CD4-positive, alpha-beta memory T cell (primary cell): ENCODE data around the gene FEM1C. TPM values are rescaled to one million over a fixed set of nuclear protein-coding genes. Genes with fewer than 3 reads are reported as not detected.

ENCODE experiments used
- CTCF ChIA-PET: fragments of 350-600 bp; sonication (Branson Sonifier 250); formaldehyde crosslinking; loops from one replicate; lab custom pipeline; 2021; ENCODE audit warnings: inconsistent platforms; ENCODE audit not compliant: partially characterized antibody; lab: Charles Lee
- POLR2A ChIA-PET: fragments of 350-600 bp; sonication (Branson Sonifier 250); formaldehyde crosslinking; loops from one replicate; lab custom pipeline; 2021; ENCODE audit not compliant: partially characterized antibody; lab: Charles Lee
- DNase-seq, 5 donors: peaks; one replicate each; pipeline versions ENCODE4 v3.0.0 to v3.0.0-alpha.2; 2020 to 2022; ENCODE audit warnings: mixed read lengths in 1 of 5
- H3K27ac ChIP-seq: one replicate; pipeline ENCODE4 v1.7.0; 2013; ENCODE audit warnings: low read depth, low read length
- H3K27me3 ChIP-seq: 2 replicates; pipeline ENCODE4 v1.7.0; 2013; ENCODE audit warnings: mild to moderate bottlenecking, low read length, moderate library complexity; ENCODE audit not compliant: insufficient read depth
- H3K36me3 ChIP-seq: 2 replicates; pipeline ENCODE4 v1.7.0; 2013; ENCODE audit warnings: mild to moderate bottlenecking, low read length, moderate library complexity; ENCODE audit not compliant: insufficient read depth
- H3K4me1 ChIP-seq: 2 replicates; pipeline ENCODE4 v1.7.0; 2013; ENCODE audit warnings: mild to moderate bottlenecking, low read length, moderate library complexity; ENCODE audit not compliant: insufficient read depth
- H3K4me3 ChIP-seq, 2 donors: one replicate each; pipeline ENCODE4 v1.7.0; 2013; ENCODE audit warnings: low read length in 2 of 2, mild to moderate bottlenecking in 1 of 2
- H3K9me3 ChIP-seq, 2 donors: one replicate each; pipeline ENCODE4 v1.7.0; 2013; ENCODE audit warnings: low read length in 2 of 2, control low read depth in 1 of 2; ENCODE audit not compliant: control insufficient read depth in 1 of 2
- H3K27ac Mint-ChIP-seq, 7 donors: one replicate each; pipeline ENCODE4 v1.8.0; 2020 to 2021; ENCODE audit warnings: mixed read lengths in 7 of 7, mild to moderate bottlenecking in 6 of 7, inconsistent platforms in 3 of 7, moderate library complexity in 3 of 7
- H3K27me3 Mint-ChIP-seq, 2 donors: one replicate each; pipeline ENCODE4 v1.8.0; 2020 to 2021; ENCODE audit warnings: mixed read lengths in 2 of 2
- H3K36me3 Mint-ChIP-seq, 2 donors: one replicate each; pipeline ENCODE4 v1.8.0; 2020 to 2021; ENCODE audit warnings: mixed read lengths in 2 of 2, inconsistent platforms in 1 of 2, mild to moderate bottlenecking in 1 of 2
- H3K4me1 Mint-ChIP-seq, 4 donors: one replicate each; pipeline ENCODE4 v1.8.0; 2020 to 2021; ENCODE audit warnings: mixed read lengths in 4 of 4, mild to moderate bottlenecking in 1 of 4
- H3K4me3 Mint-ChIP-seq, 8 donors: one replicate each; pipeline ENCODE4 v1.8.0; 2020 to 2021; ENCODE audit warnings: mixed read lengths in 8 of 8, mild to moderate bottlenecking in 7 of 8, moderate library complexity in 6 of 8, inconsistent platforms in 3 of 8
- H3K9me3 Mint-ChIP-seq, 8 donors: one replicate each; pipeline ENCODE4 v1.8.0; 2020 to 2021; ENCODE audit warnings: mixed read lengths in 8 of 8, mild to moderate bottlenecking in 5 of 8, inconsistent platforms in 3 of 8, moderate library complexity in 1 of 8
- intact Hi-C: fragments of 100-400 bp; cut with micrococcal nuclease; formaldehyde crosslinking; loops from one replicate; pipeline ENCODE4 v1.15.1; 2023
- polyA plus RNA-seq, 2 donors: library from polyadenylated mRNA; unstranded; fragments of 300-500 nt; fragmentation: Illumina TruSeq; gene quantifications; one replicate each; pipeline ENCODE4 v1.2.3, GENCODE V29; 2021
- total RNA-seq, 2 experiments: library from RNA; stranded (reverse); gene quantifications; one replicate each; pipeline ENCODE4 v1.2.3, GENCODE V29; 2021

Gene FEM1C
- total and polyA plus RNA-seq, 4 experiments from 2014 or later = 2.3 to 19.7 (median 10.6) TPM

DNA sequence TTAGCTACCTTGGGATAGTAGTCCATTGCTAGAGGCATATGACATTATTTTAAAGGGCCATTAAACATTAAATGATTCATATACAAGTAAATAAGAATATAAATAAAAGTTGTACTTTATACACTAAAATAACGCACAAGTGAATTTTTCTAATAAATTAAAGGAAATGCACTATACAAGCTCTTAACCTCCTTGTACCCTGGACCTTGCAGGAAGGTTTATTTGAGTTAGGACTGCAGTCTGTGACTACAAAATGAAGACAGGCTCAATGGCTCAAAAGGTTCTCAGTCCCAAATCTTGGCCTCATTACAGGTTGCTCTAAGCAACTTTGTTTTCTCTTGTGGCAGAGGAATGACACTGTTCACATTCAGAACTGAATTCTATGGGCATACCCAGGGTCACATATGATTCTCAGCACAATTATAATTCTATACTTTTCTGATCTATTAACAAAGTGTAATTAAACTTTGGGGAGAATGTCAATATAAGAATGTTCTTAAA, 34.4 kb downstream of the FEM1C start:
- H3K36me3 Mint-ChIP-seq = peaks cover 0 to 8% of the 10 kb centered on the region in 2 donors
- intact Hi-C loops = no loop called here
- no peak overlapping the region for H3K27ac Mint-ChIP-seq
- CTCF ChIA-PET = interaction anchor here (1.0 kb wide), 1 partner anchor 18 kb away, joined by 3 read pairs; no protein-coding TSS in a partner anchor
- H3K36me3 ChIP-seq = no peaks in the 10 kb centered on the region
- H3K4me1 Mint-ChIP-seq = no peaks in the 10 kb centered on the region
- no peak overlapping the region for H3K4me3 Mint-ChIP-seq
- no peaks in the 10 kb centered on the region for H3K27me3 ChIP-seq
- no peak overlapping the region for H3K4me3 ChIP-seq
- no peak overlapping the region for H3K27ac ChIP-seq
- no peaks in the 10 kb centered on the region for H3K27me3 Mint-ChIP-seq
- no peak for DNase-seq
- no peaks in the 10 kb centered on the region for H3K4me1 ChIP-seq
- peaks cover 0 to 15% (median 1%) of the 10 kb centered on the region in 8 donors for H3K9me3 Mint-ChIP-seq
- H3K9me3 ChIP-seq = no peaks in the 10 kb centered on the region
- POLR2A ChIA-PET = no interaction called here

DNA sequence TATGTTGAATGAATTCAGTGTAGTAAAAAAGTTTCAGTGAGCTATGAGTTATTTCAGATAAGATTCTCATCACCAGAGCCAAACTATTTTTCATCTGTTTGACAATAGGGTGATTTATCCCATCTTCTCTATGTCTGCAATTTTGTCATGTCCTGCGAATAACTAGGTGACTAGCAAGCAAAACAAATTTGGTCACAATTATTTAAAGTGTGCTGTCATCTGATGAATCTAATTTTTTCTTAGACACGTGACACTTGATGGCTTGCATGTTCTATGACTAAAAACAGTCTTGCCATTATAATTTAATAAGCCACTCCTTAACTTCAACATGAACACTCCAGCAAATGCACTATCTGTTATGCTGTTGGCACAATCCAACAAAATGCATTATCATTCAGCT, 35.0 kb downstream of the FEM1C start:
- Mint-ChIP-seq H3K4me3 (no peak overlapping the region), H3K27me3 (no peaks in the 10 kb centered on the region), H3K36me3 (peaks cover 0 to 8% of the 10 kb centered on the region in 2 donors), H3K4me1 (no peaks in the 10 kb centered on the region), H3K27ac (no peak overlapping the region), H3K9me3 (peaks cover 0 to 15% (median 1%) of the 10 kb centered on the region in 8 donors)
- DNase-seq = no peak
- no peak overlapping the region for H3K27ac ChIP-seq
- H3K27me3 ChIP-seq = no peaks in the 10 kb centered on the region
- POLR2A ChIA-PET = no interaction called here
- H3K9me3 ChIP-seq = no peaks in the 10 kb centered on the region
- CTCF ChIA-PET = no interaction called here
- H3K4me3 ChIP-seq = no peak overlapping the region
- intact Hi-C loops = no loop called here
- H3K4me1 ChIP-seq = no peaks in the 10 kb centered on the region
- H3K36me3 ChIP-seq = no peaks in the 10 kb centered on the region

DNA sequence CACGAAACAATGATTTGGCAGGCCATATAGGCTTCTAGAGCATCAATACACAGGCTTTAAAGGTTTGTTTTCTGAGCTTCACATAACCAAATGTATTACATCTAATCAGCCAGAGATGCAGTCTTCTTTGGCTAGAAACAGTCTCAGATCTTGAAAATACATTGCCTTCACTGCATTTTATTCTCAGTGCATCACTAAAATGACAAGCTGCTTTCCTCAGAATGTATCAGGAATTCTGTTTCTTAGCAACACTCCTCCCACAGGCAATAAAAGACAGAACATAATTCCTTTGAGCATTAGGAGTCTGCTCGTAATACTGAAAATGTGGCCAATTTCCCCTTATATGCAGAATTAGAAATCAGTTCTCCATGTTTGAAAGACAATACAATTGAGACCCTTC, 36.9 kb downstream of the FEM1C start:
- no peak overlapping the region for H3K27ac Mint-ChIP-seq
- Histone ChIP-seq H3K27me3 (no peaks in the 10 kb centered on the region), H3K27ac (no peak overlapping the region), H3K36me3 (no peaks in the 10 kb centered on the region), H3K4me3 (no peak overlapping the region), H3K9me3 (no peaks in the 10 kb centered on the region), H3K4me1 (no peaks in the 10 kb centered on the region)
- CTCF ChIA-PET = no interaction called here
- peaks cover 0 to 5% of the 10 kb centered on the region in 2 donors for H3K27me3 Mint-ChIP-seq
- no peak for DNase-seq
- H3K9me3 Mint-ChIP-seq = peaks cover 0 to 10% (median 2%) of the 10 kb centered on the region in 8 donors
- no peaks in the 10 kb centered on the region for H3K4me1 Mint-ChIP-seq
- POLR2A ChIA-PET = no interaction called here
- peaks cover 0 to 3% of the 10 kb centered on the region in 2 donors for H3K36me3 Mint-ChIP-seq
- no peak overlapping the region for H3K4me3 Mint-ChIP-seq
- intact Hi-C loops = no loop called here

DNA sequence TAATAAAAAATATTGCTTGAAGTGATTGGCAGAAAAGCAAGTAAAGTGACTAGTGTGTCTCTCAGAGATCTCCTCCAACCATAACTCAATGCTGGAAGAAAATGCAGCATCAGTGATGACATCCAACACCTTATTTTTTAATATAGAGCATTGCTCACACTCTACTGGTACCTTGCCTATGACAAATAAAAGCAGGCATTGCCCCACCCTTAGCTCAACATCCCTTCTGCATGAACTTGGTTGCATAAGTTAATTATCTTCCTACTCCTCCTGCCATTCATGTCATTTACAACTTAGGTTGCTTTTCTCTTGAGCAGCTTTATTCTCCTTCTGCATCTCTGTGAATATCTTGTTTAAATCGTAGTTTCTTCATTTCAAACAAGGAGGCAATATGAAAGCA, 41.2 kb downstream of the FEM1C start:
- ChIA-PET POLR2A (no interaction called here), CTCF (no interaction called here)
- Histone ChIP-seq H3K4me3 (no peak overlapping the region), H3K36me3 (no peaks in the 10 kb centered on the region), H3K27me3 (no peaks in the 10 kb centered on the region), H3K9me3 (no peaks in the 10 kb centered on the region), H3K27ac (no peak overlapping the region), H3K4me1 (no peaks in the 10 kb centered on the region)
- H3K36me3 Mint-ChIP-seq = no peaks in the 10 kb centered on the region
- H3K4me3 Mint-ChIP-seq = no peak overlapping the region
- H3K27me3 Mint-ChIP-seq = peaks cover 2 to 8% of the 10 kb centered on the region in 2 donors
- H3K4me1 Mint-ChIP-seq = no peaks in the 10 kb centered on the region
- H3K9me3 Mint-ChIP-seq = peaks cover 0 to 3% (median 0%) of the 10 kb centered on the region in 8 donors
- intact Hi-C loops = no loop called here
- no peak for DNase-seq
- H3K27ac Mint-ChIP-seq = no peak overlapping the region

- H3K27ac Mint-ChIP-seq = no peak overlapping the region
- DNase-seq = no peak
- no peak overlapping the region for H3K4me3 ChIP-seq
- H3K9me3 Mint-ChIP-seq = peaks cover 0 to 3% (median 0%) of the 10 kb centered on the region in 8 donors
- H3K36me3 ChIP-seq = no peaks in the 10 kb centered on the region
- peaks cover 2 to 12% of the 10 kb centered on the region in 2 donors for H3K27me3 Mint-ChIP-seq
- H3K27me3 ChIP-seq = no peaks in the 10 kb centered on the region
- H3K36me3 Mint-ChIP-seq = no peaks in the 10 kb centered on the region
- intact Hi-C loops = no loop called here
- no peak overlapping the region for H3K4me3 Mint-ChIP-seq
- CTCF ChIA-PET = interaction anchor here (1.1 kb wide), 1 partner anchor 11 kb away, joined by 4 read pairs; no protein-coding TSS in a partner anchor
- no peaks in the 10 kb centered on the region for H3K4me1 Mint-ChIP-seq
- no peaks in the 10 kb centered on the region for H3K9me3 ChIP-seq
- H3K4me1 ChIP-seq = no peaks in the 10 kb centered on the region
- H3K27ac ChIP-seq = no peak overlapping the region
- POLR2A ChIA-PET = no interaction called here
These were observed 42.9 kb downstream of the FEM1C start for GRCh38 chr5:115501464-115502210.

DNA sequence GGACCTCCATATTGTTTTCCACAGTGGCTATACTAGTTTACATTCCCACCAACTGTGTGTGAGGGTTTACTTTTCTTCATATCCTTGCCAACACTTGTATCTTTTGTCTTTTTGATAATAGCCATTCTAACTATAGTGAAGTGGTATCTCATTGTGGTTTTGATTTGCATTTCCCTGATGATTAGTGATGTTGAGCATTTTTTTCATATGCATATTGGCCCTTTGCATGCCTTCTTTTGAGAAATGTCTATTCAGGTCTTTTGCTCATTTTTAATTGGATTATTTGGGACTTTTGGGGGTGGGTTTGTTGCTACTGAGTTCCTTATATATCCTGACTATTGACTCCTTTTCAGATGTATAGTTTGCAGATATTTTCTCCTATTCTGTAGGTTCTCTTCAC, 44.4 kb downstream of the FEM1C start:
- H3K4me3 Mint-ChIP-seq = no peak overlapping the region
- Histone ChIP-seq H3K27me3 (no peaks in the 10 kb centered on the region), H3K36me3 (no peaks in the 10 kb centered on the region), H3K4me3 (no peak overlapping the region), H3K9me3 (no peaks in the 10 kb centered on the region), H3K4me1 (no peaks in the 10 kb centered on the region), H3K27ac (no peak overlapping the region)
- H3K9me3 Mint-ChIP-seq = peaks cover 0 to 3% (median 0%) of the 10 kb centered on the region in 8 donors
- intact Hi-C loops = no loop called here
- CTCF ChIA-PET = no interaction called here
- H3K36me3 Mint-ChIP-seq = no peaks in the 10 kb centered on the region
- POLR2A ChIA-PET = no interaction called here
- H3K4me1 Mint-ChIP-seq = no peaks in the 10 kb centered on the region
- H3K27ac Mint-ChIP-seq = no peak overlapping the region
- DNase-seq = no peak
- H3K27me3 Mint-ChIP-seq = peaks cover 6 to 16% of the 10 kb centered on the region in 2 donors

DNA sequence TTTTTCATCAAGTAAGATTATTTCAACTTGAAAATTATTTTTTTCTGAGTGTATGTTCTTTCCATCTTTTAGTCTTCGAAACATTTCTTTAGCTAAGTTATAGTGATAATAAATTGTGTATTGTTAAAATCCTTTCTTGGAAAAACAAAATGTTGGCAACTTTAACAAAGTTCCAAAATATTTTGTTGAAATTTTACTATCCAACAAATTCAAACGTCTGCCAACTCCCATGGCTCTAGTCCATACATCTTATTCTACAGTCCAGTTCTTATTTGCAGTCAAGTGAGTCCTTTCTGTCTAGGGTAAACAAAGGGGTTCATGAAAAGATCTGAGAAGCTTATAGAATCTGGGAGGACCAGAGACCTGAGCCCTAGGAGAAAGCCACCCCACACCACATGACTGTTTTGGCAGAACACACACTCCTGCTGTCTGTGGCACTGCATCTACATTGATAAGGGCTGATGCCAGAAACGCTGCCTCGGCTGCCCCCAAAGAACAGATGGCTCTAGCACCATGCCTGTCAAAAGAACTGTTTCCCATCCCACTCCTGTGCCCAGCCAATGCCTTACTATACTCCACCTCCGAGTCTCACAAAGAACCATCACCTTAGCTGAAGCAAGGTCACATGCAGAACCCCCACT, 47.5 kb downstream of the FEM1C start:
- no peak for DNase-seq
- Mint-ChIP-seq H3K27ac (no peak overlapping the region), H3K27me3 (peaks cover 13 to 22% of the 10 kb centered on the region in 2 donors), H3K36me3 (no peaks in the 10 kb centered on the region), H3K4me3 (no peak overlapping the region), H3K4me1 (no peaks in the 10 kb centered on the region), H3K9me3 (peaks cover 0 to 3% (median 0%) of the 10 kb centered on the region in 8 donors)
- intact Hi-C loops = no loop called here
- no peak overlapping the region for H3K27ac ChIP-seq
- H3K36me3 ChIP-seq = no peaks in the 10 kb centered on the region
- no peak overlapping the region for H3K4me3 ChIP-seq
- no peaks in the 10 kb centered on the region for H3K9me3 ChIP-seq
- ChIA-PET CTCF (interaction anchor here (1.7 kb wide), 1 partner anchor 11 kb away, joined by 3 read pairs; no protein-coding TSS in a partner anchor), POLR2A (no interaction called here)
- no peaks in the 10 kb centered on the region for H3K4me1 ChIP-seq
- H3K27me3 ChIP-seq = no peaks in the 10 kb centered on the region
